NCI-H2107 (cell line): ENCODE data around the gene LPCAT2.
"Not testable (repeated sequence)": the region's sequence is repeated elsewhere in the genome, so short reads cannot be mapped to it uniquely, and the experiment has no call there.

Source experiments
- DNase-seq: peaks from one replicate; lab custom pipeline; 2025; lab: John Stamatoyannopoulos, UW

The LPCAT2 gene

DNA sequence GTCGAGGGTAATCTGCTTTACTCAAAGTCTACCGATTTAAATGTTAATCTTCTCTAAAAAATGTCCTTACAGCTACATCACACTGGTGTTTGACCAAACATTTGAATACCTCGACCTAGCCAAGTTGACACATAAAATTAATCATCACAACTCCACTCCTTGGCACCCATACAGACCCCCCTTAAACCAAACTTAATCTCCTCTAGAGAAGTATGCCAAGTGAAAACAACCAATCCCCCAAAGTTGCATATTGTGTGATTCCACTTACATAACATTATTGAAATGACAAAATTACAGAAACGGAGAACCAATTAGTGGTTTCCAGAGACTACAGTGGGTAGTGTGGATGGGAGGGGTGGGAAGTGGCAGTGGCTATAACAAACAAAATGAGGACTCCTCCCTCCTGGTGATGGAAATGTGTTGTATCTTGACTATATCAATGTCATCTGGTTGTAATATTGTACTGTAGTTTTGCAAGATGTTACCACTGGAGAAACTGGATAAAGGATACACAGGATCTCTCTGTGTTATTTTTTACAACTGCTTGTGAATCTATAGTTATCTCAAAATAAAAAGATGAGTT, 97.0 kb downstream of the LPCAT2 start:
- DNase-seq, result no peak

DNA sequence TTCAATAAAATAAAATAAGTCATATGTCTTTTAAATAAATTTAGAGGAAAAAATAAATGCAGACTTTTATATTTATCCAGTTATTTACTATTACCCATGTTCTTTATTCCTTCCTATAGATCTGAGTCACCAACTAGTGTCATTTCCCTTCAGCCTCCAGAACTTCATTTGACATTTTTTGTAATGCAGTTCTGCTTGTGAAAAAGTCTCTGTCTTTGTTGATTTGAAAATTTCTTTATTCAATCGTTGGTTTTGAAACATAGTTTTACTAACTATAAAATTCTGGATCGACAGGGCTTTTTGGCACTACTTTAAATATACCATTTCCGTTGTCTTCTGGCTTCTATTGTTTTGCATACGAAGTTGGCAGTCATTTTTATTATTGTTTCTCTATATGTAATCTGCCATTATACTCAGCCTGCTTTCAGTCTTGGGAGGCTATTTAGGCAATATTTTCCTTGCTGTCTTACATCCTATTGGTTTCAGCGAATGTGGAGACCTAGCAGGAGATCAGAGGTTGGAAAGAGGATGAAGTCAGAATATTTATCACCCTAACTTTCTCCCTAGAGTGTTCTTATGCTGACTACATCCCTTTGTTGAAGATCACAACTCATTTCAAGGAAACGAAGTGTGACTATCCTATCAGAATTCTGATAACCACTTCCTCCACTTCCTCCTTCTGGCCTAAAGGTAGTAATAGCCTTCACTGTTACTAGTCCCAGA, 104.9 kb downstream of the LPCAT2 start:
- DNase-seq, result no peak

DNA sequence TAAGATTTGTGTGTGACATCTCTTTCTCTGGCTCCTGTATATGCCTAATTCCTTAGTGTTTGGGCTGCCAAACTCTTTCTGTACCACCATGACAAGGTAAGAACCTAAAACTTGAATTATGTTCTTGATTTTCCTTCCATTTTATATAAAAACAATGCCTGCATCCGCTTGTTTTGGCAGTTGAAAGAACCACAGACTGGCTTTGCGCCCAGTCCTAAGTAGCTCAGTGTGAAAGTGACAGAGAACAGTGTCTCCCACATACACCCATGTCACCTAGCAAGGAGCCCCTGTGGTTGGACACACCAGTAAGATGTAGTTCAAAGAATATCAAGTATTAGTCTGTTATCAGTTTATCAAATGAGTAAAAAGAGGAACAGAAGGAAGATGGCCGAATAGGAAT, 106.2 kb downstream of the LPCAT2 start:
- no peak for DNase-seq

DNA sequence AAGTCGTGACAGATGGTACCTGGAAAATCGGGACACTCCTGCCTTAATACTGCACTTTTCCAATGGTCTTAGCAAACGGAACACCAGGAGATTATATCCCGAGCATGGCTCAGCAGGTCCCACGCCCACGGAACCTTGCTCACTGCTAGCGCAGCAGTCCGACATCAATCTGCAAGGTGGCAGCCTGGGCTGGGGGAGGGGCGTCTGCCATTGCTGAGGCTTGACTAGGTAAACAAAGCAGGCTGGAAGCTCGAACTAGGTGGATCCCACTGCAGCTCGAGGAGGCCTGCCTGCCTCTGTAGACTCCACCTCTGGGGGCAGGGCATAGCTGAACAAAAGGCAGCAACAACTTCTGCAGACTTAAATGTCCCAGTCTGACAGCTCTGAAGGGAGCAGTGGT, 106.8 kb downstream of the LPCAT2 start:
- not testable (repeated sequence) for DNase-seq

DNA sequence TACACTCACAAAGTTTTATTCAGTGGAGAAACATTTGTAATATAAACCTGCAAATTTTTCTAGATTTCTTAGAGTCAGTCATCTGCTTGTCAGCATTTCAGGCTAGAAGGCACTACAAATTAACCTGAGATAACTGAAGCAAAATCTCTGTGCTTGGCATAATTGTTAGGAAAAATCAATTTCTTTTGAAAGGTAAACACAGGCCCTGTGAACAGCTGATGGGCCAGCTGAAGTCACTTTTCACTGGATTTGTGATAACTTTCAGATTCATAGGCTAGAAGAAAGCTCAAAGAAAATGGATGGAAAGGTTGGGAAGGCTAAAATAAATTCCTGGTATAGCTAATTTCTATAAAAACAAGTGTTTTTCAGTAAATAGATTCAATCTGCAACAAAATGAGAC, 112.9 kb downstream of the LPCAT2 start:
- no peak for DNase-seq

DNA sequence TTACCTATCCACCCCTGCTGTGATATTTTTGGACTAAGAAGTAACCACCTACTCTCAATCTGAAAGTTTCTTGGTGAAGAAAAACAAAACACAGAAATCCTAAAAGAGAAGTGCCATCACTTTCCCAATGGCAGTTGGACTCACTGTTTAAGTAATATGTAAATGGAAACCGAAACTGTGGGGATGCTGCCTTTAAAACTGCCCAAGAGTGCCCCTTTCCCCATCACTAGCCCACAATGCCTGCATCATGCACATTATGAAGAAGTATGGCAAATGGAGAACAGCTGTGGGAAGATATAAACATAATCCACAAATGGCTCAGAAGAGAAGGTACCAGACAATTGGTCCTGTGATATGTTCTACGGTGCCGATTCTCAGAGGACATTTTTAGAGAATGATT, 113.4 kb downstream of the LPCAT2 start:
- no peak for DNase-seq

DNA sequence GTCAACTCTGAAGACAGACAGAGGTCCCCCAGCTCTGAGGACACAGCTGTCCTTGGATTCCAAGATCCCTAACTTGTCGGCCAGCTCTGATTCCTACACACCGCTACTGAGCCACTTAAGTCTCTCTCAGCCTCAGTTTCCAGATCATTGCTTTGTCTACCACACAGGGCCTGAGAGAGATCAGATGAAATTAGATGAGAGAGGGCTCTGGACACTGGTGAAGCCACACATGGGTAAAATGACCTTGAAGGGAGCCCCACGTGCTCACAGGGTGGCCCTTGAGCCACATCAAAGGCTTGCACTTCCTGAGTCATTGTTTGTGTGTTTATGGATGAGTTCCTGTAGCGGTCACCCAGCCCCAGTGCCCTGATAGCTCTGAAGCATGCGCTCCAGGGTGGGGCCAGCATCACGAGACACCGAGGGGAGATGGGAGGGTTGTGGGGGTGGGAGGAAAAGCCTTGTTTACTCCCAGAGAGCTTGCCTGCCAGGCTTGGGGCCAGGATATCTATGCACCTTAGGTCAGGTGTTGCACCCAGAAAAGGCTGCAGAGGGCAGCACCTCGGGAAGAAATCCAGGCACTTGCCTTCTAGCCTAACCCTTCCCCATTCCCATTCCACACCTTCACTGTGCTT, 114.2 kb downstream of the LPCAT2 start:
- no peak for DNase-seq

DNA sequence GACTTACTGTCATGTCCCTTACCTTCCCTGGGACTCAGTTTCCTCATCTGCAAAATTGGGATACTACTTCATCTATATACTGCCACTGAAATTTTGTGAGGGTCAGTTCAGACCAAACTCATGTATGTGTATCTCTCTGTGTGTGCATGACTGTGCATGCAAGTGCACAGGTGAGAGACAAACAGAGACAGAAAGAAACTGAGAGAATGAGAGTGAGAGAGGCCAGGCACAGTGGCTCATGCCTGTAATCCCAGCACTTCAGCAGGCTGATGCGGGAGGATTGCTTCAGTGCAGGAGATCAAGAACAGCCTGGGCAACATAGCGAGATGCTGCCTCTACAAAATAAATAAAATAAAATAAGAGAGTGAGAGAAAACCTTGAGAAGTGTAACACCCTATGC, 114.8 kb downstream of the LPCAT2 start:
- DNase-seq, result no peak

DNA sequence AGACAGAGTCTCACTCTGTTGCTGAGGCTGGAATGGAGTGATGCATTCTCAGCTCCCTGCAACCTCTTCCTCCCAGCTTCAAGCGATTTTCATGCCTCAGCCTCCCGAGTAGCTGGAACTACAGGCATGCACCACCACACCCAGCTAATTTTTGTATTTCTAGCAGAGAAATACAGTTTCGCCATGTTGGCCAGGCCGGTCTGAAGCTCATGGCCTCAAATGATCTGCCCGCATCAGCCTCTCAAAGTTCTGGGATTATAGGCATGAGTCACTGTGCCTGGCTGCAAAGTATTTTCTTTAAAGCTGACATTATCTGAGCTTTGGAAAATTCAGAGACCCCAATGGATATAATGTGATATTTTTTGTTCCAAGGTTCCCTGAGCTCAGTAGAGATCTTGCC, 115.8 kb downstream of the LPCAT2 start:
- no peak for DNase-seq

DNA sequence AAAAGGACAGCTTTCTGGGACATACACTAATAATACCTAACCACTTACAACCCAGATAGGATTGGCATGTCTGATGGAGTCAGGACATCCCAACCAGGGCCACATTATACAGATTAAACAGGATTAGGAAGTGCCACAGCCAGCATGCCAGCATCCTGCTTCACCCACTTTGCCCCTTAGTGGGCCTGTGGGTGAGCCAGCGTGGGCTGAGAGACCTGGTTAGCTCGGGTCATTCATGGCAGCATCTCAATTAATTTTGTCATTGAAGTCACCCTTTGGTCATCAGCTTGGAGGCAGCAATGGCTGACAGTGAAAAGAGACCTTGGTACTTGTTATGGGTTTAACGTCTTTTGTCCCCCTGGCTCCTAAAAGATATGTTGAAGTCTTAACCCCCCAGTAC, 117.0 kb downstream of the LPCAT2 start:
- no peak for DNase-seq

DNA sequence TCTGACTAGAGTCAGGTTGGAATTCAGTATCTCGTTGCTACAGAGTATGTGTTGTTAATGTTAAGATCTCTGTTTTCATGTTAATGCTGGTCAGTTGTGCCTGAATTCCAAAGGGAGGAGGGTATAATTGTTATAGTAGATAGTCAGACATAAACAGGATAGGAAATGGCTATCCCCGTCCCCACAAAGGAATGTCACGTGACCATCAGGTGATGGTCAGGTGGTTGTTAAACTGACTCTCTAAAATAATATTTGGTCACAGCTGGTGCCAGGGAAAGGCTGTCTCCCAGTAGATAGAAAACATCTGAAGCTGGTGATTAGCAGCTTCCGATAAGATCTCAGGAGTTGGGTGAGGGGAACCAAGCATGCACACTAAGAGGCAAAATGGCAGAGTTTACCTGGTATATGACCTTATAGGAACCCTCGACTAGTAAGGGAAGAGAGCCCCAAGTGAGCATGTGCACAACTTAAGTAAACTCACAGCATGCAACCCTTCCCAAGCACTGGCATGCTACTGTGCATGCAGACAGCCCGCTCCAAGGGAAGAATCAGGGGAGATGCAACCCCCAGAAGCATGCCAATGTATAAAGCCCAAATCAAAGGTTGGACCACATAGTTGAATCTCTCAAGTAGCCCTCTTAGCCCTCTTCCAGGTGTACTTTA, 119.6 kb downstream of the LPCAT2 start:
- no peak for DNase-seq

DNA sequence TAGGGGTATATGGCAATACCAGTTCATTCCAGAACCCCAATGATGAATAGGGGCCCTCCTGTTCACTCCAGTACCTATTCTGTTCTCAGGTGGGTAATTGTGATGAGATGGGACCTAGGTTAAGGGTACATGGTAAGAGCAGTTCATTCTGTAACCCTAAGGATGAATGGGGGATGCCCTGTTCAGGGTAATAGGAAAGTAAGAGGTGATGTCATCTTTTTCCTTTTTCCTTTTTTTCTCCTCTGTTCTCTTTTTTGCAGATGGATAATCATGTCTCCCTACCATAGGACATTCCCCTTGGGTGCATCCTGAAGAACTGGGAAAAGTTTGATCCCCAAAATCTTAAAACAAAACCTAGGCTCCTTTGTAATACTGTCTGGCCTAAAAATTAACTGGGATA, 121.9 kb downstream of the LPCAT2 start:
- no peak for DNase-seq

DNA sequence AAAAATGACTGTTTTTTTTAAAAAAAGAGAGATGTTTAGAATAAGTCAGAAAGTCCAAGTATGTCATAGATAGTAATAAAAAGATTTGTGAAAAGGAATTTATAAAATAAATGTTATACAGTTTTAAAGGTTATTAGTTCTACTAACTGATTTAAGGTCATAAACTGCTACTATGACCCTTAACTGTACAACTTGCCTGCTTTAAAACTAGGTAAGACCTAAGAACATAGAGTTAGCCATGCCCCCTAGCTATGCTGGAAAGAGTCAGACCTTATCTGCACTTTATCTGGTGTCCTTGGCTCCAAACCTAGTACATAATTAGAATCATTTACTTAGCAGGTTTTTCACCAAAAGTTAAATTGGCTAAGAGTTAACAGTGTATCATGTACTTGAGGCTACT, 123.4 kb downstream of the LPCAT2 start:
- DNase-seq, result no peak

DNA sequence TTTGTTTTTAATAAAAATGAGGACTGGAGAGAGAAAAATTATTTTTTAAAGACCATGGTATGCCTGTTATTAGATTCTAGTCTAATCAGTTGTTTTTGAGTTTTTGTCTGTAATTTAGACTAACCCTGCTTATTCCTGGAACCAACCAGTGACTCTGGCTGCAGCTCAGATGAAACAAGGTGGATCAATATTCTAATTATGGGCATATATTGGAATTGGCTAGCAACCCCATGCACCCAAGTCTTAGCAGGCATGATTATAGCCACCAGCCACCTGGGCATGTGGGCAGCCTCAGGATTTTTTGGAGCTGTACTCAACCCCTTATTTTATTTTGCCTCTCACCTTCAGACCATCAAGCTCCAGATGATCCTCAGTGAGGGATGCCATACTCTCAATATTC, 125.3 kb downstream of the LPCAT2 start:
- no peak for DNase-seq
